Measurements from ENCODE around the gene TACR1.
A peak's percentile ranks its signal among the peaks of the same experiment; 100 is the strongest.

TACR1 gene

GRCh38 chr2:75068546-75068945 lies 130.8 kb downstream of the TACR1 start:
- H3K4me3 ChIP-seq (ENCODE audit: control insufficient read depth, low read depth, low read length), result no peak overlapping the region
- peak; percentile 42 for DNase-seq (ENCODE audit: low read depth)
- peak; percentile 18 for TF ChIP-seq CTCF (conservative IDR thresholded peaks at IDR 0.05; ENCODE audit: control insufficient read depth, insufficient read depth, low read depth, low read length)

GRCh38 chr2:75067506-75067905 lies 131.8 kb downstream of the TACR1 start:
- TF ChIP-seq CTCF (conservative IDR thresholded peaks at IDR 0.05; ENCODE audit: control insufficient read depth, insufficient read depth, low read depth, low read length), result no peak
- H3K4me3 ChIP-seq (ENCODE audit: control insufficient read depth, low read depth, low read length), result no peak overlapping the region
- no peak for DNase-seq (ENCODE audit: low read depth)

- no peak overlapping the region for H3K4me3 ChIP-seq (ENCODE audit: control insufficient read depth, low read depth, low read length)
- no peak for DNase-seq (ENCODE audit: low read depth)
- TF ChIP-seq CTCF (conservative IDR thresholded peaks at IDR 0.05; ENCODE audit: control insufficient read depth, insufficient read depth, low read depth, low read length), result no peak
Observed at GRCh38 chr2:75066121-75066902, 133.0 kb downstream of the TACR1 start.

- peak; percentile 43 for DNase-seq (ENCODE audit: low read depth)
- H3K4me3 ChIP-seq (ENCODE audit: control insufficient read depth, low read depth, low read length), result no peak overlapping the region
- TF ChIP-seq CTCF (conservative IDR thresholded peaks at IDR 0.05; ENCODE audit: control insufficient read depth, insufficient read depth, low read depth, low read length), result no peak
Observed at GRCh38 chr2:75065402-75066008, 133.8 kb downstream of the TACR1 start.

- DNase-seq (ENCODE audit: low read depth), result peak; percentile 51
- peak; percentile 89 for TF ChIP-seq CTCF (conservative IDR thresholded peaks at IDR 0.05; ENCODE audit: control insufficient read depth, insufficient read depth, low read depth, low read length)
Observed at GRCh38 chr2:75064691-75065396, 134.5 kb downstream of the TACR1 start.

GRCh38 chr2:75063906-75064305 lies 135.4 kb downstream of the TACR1 start:
- H3K4me3 ChIP-seq (ENCODE audit: control insufficient read depth, low read depth, low read length), result no peak overlapping the region
- DNase-seq (ENCODE audit: low read depth), result no peak
- no peak for TF ChIP-seq CTCF (conservative IDR thresholded peaks at IDR 0.05; ENCODE audit: control insufficient read depth, insufficient read depth, low read depth, low read length)

More at GRCh38 chr2:75064691-75065396, 134.5 kb downstream of the TACR1 start:
- no peak overlapping the region for H3K4me3 ChIP-seq (ENCODE audit: control insufficient read depth, low read depth, low read length)
